GM19328 (cell line): Measurements from ENCODE around the gene SHISA3.
"Not testable (repeated sequence)": the region's sequence is repeated elsewhere in the genome, so short reads cannot be mapped to it uniquely, and the experiment has no call there.

Experiments
- ATAC-seq: cut with Tn5 transposase; IDR thresholded peaks from one replicate; pipeline ENCODE4 v1.9.1; 2021; ENCODE audit warnings: mild to moderate bottlenecking, moderate library complexity; ENCODE audit not compliant: unreplicated experiment

SHISA3 gene

GRCh38 chr4:42396752-42397634 lies at the start of gene SHISA3:
TSS of gene SHISA3 (plus strand) at chr4:42397488. CDS start at chr4:42398057, 569 bp downstream.
- ATAC-seq, result peak; percentile 35

GRCh38 chr4:42348247-42348646 lies 49.0 kb upstream of the SHISA3 start:
- ATAC-seq, result no peak

GRCh38 chr4:42348692-42349091 lies 48.6 kb upstream of the SHISA3 start:
- ATAC-seq, result no peak

GRCh38 chr4:42350611-42351182 lies 46.6 kb upstream of the SHISA3 start:
- ATAC-seq, result no peak

GRCh38 chr4:42352049-42352448 lies 45.2 kb upstream of the SHISA3 start:
- ATAC-seq, result no peak

GRCh38 chr4:42357325-42357724 lies 40.0 kb upstream of the SHISA3 start:
- ATAC-seq, result no peak

GRCh38 chr4:42359711-42360110 lies 37.6 kb upstream of the SHISA3 start:
- ATAC-seq, result no peak

- ATAC-seq, result no peak
These were observed 37.0 kb upstream of the SHISA3 start for GRCh38 chr4:42360256-42360669.

- no peak for ATAC-seq
These were observed 35.8 kb upstream of the SHISA3 start for GRCh38 chr4:42361456-42361855.

GRCh38 chr4:42362591-42362990 lies 34.7 kb upstream of the SHISA3 start:
- no peak for ATAC-seq

GRCh38 chr4:42363614-42364013 lies 33.7 kb upstream of the SHISA3 start:
- no peak for ATAC-seq

GRCh38 chr4:42364266-42365053 lies 32.8 kb upstream of the SHISA3 start:
- ATAC-seq, result no peak

- no peak for ATAC-seq
These were observed 30.3 kb upstream of the SHISA3 start for GRCh38 chr4:42366959-42367358.

GRCh38 chr4:42369489-42369888 lies 27.8 kb upstream of the SHISA3 start:
- ATAC-seq, result no peak

- ATAC-seq, result no peak
These were observed 25.7 kb upstream of the SHISA3 start for GRCh38 chr4:42371305-42372252.

- not testable (repeated sequence) for ATAC-seq
These were observed 25.0 kb upstream of the SHISA3 start for GRCh38 chr4:42372303-42372702.

- no peak for ATAC-seq
These were observed 19.8 kb upstream of the SHISA3 start for GRCh38 chr4:42377497-42377896.

GRCh38 chr4:42381666-42382065 lies 15.6 kb upstream of the SHISA3 start:
- no peak for ATAC-seq

GRCh38 chr4:42385516-42385915 lies 11.8 kb upstream of the SHISA3 start:
- ATAC-seq, result no peak

- ATAC-seq, result no peak
These were observed 6.5 kb upstream of the SHISA3 start for GRCh38 chr4:42390622-42391354.
